NCI-H524 treated with DMSO at 0.1 percent for 48 hours (cell line): ENCODE results near the gene FOXF2.

Experiments used
- DNase-seq: peaks from one replicate; lab custom pipeline; 2025; lab: John Stamatoyannopoulos, UW

FOXF2 gene

DNA sequence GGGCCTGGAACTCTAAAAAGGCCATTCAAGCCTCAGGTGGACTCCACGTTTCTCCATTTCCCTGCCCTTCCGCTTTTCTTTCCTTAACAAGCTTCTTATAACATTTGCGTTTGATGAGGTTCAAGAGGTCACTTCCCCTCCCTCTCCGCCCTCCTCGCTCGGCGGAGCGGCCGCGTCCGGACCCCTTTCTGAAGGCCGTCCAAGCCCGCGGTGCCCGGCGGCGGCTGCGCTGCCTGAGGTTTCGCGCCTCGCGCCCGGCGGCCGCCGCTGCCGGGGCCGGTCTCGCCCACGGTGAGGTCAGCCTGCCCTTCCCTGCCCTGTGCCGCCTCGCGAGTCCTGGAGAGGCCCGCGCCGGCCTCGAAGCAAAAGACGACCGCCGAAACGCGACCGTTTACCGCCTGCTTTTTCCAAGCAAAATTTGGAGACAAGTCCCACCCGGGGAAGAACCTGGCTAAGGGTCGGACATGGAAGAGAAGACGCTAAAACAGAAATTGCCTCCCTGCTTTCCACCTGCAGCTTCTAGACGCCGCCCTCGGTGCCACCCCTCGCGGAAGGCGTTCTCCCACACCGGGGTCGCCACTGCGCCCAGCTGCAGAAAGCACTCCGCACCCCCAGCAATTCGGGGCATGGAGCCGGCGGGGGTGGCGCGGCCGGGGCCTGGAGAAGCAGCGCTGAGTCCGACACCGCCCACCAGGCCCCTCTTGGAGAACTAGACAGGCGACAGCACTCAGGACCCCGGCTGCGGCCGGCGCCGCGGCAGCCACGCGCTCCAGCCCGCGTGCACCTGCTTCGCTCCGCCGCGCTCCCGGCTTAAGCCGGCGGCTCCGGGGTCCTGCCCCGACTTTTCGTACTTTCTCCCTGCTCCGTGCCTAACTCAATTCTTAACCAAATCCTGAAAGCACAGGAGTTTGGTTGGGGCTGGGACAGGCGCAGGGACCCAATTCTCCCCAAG lies 11.0 kb upstream of the FOXF2 start:
- no peak for DNase-seq

- DNase-seq, result no peak
Measured at GRCh38 chr6:1379017-1379787, 10.2 kb upstream of the FOXF2 start.

GRCh38 chr6:1379788-1380147 lies 9.6 kb upstream of the FOXF2 start:
- no peak for DNase-seq

DNA sequence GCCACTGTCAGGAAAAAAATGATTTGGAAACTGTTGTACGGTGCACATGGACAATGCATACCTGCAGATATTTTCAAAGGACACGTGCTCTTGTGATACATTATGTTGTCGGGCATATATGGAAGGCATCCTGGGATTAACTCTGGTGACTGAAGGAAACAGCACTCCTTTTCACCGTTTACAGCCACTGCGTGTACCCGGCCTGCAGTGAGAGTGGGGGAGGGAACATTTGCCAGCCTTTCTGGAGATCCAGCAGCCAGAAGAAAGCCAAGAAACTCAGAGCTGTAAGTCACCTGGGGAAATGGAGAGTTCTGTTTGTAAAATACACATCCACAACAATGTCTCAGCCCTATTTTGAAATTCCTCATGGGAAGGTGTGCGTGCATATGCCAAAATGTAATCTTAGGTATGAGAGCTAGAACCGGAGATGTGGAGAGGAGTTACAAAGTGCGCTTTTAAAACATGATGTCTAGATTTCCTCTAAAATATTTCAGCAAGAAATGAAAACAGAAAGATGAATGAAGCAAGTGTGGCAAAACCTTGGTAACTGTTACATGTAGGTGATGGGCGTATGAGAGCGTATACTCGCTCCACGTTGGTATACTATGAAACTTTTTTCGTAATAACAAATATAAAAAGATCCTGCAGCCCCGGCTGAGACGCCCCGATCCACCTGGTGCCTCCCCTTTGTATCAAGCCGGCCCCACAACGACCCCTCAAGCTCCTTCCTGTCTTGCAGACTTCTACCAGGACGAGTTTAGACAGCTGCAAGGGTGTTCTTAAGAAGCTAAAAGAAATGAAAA lies 8.6 kb upstream of the FOXF2 start:
- DNase-seq, result no peak

- DNase-seq, result no peak
Measured at GRCh38 chr6:1381481-1382330, 7.7 kb upstream of the FOXF2 start.

- DNase-seq, result no peak
Measured at GRCh38 chr6:1382331-1382882, 7.0 kb upstream of the FOXF2 start.

GRCh38 chr6:1382883-1383728 lies 6.3 kb upstream of the FOXF2 start:
- no peak for DNase-seq

DNA sequence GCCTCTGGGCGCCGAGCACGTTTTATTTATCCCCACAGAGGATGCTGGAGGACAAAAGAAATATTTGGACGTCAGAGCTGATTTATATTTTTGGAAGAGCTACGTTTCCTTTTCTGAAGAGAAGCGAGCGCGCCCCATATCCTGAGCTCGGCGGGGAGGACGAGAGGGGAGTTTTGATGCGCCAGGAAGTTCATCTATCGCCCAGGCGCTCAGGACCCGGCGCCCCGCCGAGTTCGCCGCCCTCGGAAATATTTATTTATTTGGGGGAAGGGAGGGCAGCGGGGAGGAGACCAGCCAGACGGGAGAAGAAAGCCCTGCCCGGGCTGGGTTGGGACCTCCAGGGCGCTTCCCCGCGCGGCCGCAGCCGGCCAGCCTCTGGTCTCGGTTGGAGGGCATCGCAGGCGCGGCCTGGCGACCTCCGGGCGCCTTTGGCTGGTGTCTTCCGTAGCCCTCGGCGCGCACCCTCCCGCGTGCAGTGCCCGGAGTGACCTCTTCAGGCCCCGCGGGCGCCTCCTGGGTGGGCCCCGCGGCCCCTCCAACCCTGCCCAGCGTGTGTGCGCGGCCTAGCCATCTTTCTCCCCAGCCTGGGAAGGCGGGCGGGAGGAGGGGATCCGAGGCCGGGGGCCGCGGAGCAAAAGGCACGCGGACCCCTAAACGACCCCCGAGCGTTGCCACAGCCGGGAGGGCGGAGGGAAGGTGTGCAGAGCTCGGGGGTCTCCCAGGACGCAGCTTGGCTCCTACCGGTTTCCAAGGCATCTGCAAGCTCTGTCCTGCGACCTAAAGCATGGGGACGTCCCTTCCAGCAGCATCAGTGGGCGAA lies 5.4 kb upstream of the FOXF2 start:
- no peak for DNase-seq

- DNase-seq, result no peak
Measured at GRCh38 chr6:1384549-1385128, 4.7 kb upstream of the FOXF2 start.

DNA sequence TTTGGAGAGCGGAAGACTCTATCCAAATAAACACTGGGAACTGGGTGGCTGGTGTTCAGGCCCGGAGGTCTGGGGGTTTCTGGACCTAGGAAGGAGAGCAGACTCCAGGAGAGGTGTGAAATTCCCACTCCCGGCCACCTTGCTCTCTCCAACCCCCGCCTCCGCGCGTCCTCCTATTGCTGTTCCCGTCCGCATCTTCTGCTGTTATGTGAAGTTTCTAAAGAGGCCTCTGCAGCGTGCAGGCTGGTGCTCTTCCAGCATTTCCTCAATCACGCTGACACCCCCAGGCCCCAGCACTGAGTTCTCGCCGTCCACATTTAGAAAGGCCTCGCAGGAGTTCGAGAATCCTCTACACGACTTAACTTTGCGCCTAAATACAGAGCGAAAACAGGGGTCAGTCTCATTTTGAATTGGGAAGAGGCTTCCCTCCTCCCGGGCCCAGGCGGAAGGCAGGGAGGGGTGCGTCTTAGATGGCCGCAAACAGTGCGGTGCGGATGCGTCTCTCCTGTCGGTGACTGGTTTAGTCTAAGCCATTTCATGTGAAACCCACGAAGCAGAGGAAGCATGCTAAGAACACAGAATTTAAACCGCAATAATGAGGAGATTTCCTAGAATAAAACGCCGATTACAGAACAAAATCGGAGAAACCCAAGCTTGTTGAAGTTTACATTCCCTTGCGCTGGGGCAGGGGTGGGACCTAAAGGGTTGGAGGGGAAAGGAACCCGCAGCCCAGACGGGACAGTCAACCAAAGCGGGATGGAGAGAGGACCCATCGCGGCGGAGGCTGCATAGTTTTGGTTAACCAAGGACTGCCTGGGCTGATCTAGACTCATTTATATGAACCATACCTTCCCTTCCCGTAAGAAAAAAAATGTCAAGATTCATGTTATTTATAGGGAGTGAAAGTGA lies 4.0 kb upstream of the FOXF2 start:
- DNase-seq, result no peak

- no peak for DNase-seq
Measured at GRCh38 chr6:1386038-1386709, 3.2 kb upstream of the FOXF2 start.

DNA sequence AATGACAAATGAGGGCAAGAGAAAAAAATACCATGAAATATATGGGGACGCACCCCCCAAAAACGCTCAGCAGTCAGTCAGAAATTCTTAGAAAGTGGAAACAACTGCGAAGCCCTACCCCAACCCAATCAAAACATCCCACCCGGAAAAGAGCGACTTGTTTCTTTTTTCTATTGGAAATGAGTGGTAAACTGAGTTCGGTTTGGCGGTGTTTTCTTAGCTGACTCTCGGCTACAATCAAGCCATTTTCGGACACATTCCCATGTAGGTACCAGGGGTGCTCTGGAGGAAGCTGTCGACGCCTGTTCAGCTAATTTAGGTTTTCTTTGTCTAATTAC lies 1.9 kb upstream of the FOXF2 start:
- DNase-seq, result no peak

- no peak for DNase-seq
Measured at GRCh38 chr6:1387876-1388629, 1.3 kb upstream of the FOXF2 start.

DNA sequence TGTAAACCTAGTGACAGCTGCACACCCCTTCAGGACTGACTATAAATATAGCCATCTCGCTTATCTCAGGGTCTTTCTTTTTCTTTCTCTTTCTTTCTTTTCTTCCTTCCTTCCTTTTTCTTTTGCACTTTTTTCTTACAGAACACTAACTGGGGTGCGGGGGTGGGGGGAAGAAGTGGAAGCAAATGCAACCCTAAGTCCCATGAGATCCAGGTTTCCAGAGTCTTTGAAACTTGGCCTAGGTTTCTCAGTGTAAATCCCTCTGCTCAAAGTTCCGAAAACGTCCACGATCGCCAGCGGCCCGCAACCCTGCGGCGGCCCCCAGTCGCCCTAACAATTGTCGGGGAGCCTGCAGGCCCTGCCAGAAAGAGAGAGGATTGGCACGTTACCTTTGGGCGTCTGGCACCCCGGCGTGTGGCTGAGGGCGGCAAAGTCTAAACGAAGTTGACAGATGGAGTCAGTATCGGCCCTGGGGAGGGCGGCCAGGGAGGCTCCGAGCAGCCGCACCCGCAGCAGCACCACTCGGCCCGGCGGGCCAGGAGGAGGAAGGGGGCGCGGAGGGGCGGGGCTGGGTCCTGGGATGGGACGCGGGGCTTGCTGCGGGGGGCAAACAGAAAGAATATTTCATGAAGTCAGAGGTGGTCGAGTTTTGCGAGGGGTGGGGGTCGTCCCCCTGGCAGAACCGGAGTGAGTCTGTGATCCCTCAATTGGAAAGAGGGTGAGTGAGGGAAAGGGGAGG lies 577 bp upstream of the FOXF2 start:
- DNase-seq, result no peak

DNA sequence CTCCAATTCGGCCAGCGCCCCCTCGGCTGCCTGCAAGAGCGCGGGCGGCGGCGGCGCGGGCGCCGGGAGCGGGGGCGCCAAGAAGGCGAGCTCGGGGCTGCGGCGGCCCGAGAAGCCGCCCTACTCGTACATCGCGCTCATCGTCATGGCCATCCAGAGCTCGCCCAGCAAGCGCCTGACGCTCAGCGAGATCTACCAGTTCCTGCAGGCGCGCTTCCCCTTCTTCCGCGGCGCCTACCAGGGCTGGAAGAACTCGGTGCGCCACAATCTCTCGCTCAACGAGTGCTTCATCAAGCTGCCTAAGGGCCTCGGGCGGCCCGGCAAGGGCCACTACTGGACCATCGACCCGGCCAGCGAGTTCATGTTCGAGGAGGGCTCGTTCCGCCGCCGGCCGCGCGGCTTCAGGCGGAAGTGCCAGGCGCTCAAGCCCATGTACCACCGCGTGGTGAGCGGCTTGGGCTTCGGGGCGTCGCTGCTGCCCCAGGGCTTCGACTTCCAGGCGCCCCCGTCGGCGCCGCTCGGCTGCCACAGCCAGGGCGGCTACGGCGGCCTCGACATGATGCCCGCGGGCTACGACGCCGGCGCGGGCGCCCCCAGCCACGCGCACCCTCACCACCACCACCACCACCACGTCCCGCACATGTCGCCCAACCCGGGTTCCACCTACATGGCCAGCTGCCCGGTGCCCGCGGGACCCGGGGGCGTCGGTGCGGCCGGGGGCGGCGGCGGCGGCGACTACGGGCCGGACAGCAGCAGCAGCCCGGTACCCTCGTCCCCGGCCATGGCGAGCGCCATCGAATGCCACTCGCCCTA lies 963 bp downstream of the FOXF2 start:
- no peak for DNase-seq
